ENCODE data around the gene EZR.

Gene EZR

DNA sequence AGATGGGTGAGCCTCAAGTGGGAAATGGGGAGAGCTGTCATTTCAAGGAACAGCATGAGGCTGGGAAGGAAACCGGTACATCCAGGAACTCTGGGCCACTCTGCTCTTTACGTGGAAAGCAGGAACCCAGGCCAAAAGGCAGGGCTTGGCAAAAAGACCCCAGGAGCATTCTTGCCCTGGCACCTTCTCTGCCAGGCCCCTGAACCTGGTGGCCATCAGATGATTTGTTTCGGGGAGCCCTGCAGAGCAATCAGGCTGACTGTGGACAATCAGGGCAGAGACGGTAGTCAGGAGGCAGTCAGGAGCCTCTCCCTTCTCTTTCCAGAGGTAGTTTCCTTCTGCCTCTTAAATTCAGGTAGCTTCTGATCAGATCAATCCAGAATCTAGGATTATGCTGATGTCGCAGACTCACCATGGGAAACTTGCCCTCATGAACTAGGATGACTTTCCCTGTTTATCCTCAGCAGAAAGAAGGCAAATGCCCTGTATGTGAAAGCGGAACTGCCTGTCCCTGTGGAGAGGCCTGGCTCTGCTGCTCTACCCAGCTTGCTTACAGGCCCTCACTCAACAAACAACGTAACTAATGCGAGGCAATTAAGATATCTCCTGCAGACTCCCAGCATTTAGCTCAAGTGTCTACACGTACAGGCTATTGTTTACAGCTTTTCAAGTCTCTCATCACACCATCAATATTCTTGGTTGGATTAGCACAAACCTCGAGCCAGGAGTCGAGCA, 36.6 kb downstream of the EZR start:
- H3K27ac ChIP-seq (replicated peaks): no peak overlapping the region
- no peak for DNase-seq (ENCODE audit: low read depth in 1 of 2, low spot score in 1 of 2)
- TF ChIP-seq POLR2AphosphoS5 (IDR thresholded peaks at IDR 0.05; ENCODE audit: low read depth): no peak
- TF ChIP-seq GABPA (IDR thresholded peaks at IDR 0.05; ENCODE audit: low read depth): no peak
- TF ChIP-seq, protein P1, sequence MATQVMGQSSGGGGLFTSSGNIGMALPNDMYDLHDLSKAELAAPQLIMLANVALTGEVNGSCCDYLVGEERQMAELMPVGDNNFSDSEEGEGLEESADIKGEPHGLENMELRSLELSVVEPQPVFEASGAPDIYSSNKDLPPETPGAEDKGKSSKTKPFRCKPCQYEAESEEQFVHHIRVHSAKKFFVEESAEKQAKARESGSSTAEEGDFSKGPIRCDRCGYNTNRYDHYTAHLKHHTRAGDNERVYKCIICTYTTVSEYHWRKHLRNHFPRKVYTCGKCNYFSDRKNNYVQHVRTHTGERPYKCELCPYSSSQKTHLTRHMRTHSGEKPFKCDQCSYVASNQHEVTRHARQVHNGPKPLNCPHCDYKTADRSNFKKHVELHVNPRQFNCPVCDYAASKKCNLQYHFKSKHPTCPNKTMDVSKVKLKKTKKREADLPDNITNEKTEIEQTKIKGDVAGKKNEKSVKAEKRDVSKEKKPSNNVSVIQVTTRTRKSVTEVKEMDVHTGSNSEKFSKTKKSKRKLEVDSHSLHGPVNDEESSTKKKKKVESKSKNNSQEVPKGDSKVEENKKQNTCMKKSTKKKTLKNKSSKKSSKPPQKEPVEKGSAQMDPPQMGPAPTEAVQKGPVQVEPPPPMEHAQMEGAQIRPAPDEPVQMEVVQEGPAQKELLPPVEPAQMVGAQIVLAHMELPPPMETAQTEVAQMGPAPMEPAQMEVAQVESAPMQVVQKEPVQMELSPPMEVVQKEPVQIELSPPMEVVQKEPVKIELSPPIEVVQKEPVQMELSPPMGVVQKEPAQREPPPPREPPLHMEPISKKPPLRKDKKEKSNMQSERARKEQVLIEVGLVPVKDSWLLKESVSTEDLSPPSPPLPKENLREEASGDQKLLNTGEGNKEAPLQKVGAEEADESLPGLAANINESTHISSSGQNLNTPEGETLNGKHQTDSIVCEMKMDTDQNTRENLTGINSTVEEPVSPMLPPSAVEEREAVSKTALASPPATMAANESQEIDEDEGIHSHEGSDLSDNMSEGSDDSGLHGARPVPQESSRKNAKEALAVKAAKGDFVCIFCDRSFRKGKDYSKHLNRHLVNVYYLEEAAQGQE (IDR thresholded peaks at IDR 0.05; ENCODE audit: insufficient replicate concordance, low read depth): no peak
- TF ChIP-seq, protein P2, sequence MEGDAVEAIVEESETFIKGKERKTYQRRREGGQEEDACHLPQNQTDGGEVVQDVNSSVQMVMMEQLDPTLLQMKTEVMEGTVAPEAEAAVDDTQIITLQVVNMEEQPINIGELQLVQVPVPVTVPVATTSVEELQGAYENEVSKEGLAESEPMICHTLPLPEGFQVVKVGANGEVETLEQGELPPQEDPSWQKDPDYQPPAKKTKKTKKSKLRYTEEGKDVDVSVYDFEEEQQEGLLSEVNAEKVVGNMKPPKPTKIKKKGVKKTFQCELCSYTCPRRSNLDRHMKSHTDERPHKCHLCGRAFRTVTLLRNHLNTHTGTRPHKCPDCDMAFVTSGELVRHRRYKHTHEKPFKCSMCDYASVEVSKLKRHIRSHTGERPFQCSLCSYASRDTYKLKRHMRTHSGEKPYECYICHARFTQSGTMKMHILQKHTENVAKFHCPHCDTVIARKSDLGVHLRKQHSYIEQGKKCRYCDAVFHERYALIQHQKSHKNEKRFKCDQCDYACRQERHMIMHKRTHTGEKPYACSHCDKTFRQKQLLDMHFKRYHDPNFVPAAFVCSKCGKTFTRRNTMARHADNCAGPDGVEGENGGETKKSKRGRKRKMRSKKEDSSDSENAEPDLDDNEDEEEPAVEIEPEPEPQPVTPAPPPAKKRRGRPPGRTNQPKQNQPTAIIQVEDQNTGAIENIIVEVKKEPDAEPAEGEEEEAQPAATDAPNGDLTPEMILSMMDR (IDR thresholded peaks at IDR 0.05; ENCODE audit: insufficient read depth, low read length): no peak
- TF ChIP-seq SPI1 (IDR thresholded peaks at IDR 0.05; ENCODE audit: borderline replicate concordance, low read depth): no peak
- H3K4me3 ChIP-seq (replicated peaks; ENCODE audit: insufficient read depth, low read length): no peak overlapping the region
- no peaks in the 10 kb centered on the region for H3K27me3 ChIP-seq (ENCODE audit: insufficient read depth, poor library complexity, severe bottlenecking)

DNA sequence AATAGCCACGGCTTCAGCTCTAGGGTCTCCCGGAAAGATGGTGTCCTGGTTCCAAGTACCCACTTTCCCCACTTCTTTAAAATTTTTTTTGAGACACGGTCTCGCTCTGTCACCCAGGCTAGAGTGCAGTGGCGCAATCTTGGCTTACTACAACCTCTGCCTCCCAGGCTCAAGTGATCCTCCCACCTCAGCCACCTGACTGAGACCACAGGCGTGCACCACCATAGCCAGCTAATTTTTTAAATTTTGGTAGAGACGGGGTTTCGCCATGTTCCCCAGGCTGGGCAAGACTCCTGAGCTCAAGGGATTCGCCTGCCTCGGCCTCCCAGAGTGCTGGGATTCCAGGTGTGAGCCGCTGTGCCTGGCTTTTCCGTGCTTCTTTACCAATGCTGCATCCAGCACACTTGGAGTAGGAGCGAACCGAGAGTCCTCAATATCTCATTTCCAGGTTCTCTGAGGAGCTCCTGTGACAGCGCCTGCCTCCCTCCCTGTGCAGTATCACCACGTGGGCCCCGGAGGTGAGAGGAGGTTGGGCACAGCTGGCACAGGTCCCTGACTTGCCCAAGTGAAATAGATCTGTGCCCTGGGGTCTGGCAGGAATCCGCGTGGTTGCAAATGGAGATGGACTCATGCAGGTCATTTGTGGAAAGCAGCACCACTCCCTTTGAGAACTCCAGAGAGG, 37.3 kb downstream of the EZR start:
- DNase-seq (ENCODE audit: low read depth in 1 of 2, low spot score in 1 of 2): no peak
- H3K27ac ChIP-seq (replicated peaks): no peak overlapping the region
- TF ChIP-seq SPI1 (IDR thresholded peaks at IDR 0.05; ENCODE audit: borderline replicate concordance, low read depth) (no peak), GABPA (IDR thresholded peaks at IDR 0.05; ENCODE audit: low read depth) (no peak), POLR2AphosphoS5 (IDR thresholded peaks at IDR 0.05; ENCODE audit: low read depth) (no peak)
- TF ChIP-seq, protein P2 (IDR thresholded peaks at IDR 0.05; ENCODE audit: insufficient read depth, low read length): no peak
- TF ChIP-seq, protein P1 (IDR thresholded peaks at IDR 0.05; ENCODE audit: insufficient replicate concordance, low read depth): no peak
- no peak overlapping the region for H3K4me3 ChIP-seq (replicated peaks; ENCODE audit: insufficient read depth, low read length)
- no peaks in the 10 kb centered on the region for H3K27me3 ChIP-seq (ENCODE audit: insufficient read depth, poor library complexity, severe bottlenecking)

DNA sequence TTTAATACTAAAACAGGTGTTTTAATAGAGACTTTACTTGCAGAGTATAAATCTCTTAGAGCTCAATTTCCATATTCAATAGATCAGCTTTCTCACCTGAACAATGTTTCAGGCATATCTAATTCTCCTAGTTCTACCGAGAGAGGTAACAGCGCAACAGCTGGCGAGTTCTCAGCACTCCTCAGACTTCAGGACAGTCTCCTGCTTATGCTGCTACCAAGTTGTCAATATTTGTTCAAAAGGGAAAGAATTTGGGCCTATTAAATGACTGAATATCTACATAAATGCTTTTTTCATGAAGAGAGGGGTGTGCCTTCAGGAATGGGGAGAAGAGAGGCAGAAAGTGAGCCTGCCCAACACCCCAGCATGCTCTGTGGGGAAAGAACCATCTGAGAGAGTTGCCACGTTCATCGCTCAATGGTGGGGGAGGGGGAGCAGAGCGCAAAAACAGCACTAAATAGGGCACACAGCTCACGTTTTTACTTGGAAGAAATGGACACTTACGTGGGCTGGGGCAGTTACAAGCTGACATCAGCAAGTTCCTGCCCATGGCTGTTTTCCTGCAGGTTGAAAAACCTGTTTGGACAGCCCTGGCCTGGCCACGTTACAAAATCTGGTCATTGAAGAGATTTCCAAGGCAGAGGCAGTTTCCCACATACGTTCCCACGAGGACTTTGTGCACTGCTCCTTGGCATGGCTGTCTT, 38.0 kb downstream of the EZR start:
- TF ChIP-seq, protein P1 (IDR thresholded peaks at IDR 0.05; ENCODE audit: insufficient replicate concordance, low read depth): no peak
- TF ChIP-seq GABPA (IDR thresholded peaks at IDR 0.05; ENCODE audit: low read depth) (no peak), POLR2AphosphoS5 (IDR thresholded peaks at IDR 0.05; ENCODE audit: low read depth) (no peak), SPI1 (IDR thresholded peaks at IDR 0.05; ENCODE audit: borderline replicate concordance, low read depth) (no peak)
- H3K27ac ChIP-seq (replicated peaks): no peak overlapping the region

More for the DNA sequence above, 38.0 kb downstream of the EZR start:
- no peak overlapping the region for H3K4me3 ChIP-seq (replicated peaks; ENCODE audit: insufficient read depth, low read length)
- no peak for DNase-seq (ENCODE audit: low read depth in 1 of 2, low spot score in 1 of 2)
- no peaks in the 10 kb centered on the region for H3K27me3 ChIP-seq (ENCODE audit: insufficient read depth, poor library complexity, severe bottlenecking)

All from HL-60 (cell line).